Keratinocyte (primary cell): ENCODE measurements around the gene ASIC2. TPM values are rescaled to one million over a fixed set of nuclear protein-coding genes. Genes with fewer than 3 reads are reported as not detected.

Experiments used
- DNase-seq: peaks from one replicate; pipeline ENCODE4 v3.0.0-alpha.2; 2011; ENCODE audit warnings: low read depth, missing footprints, low spot score
- FAIRE-seq: peaks from 2 replicates; lab custom pipeline; 2011; peaks lifted over from hg19 to GRCh38; lab: Jason Lieb, UNC
- H2AFZ ChIP-seq: 2 replicates; pipeline ENCODE4 v1.6.0; 2012; ENCODE audit warnings: low read length, control low read depth, inconsistent platforms; ENCODE audit not compliant: control insufficient read depth
- H3K27ac ChIP-seq: 2 replicates; pipeline ENCODE4 v1.5.1; 2011; ENCODE audit warnings: low read length; ENCODE audit not compliant: control insufficient read depth, insufficient read depth
- H3K27me3 ChIP-seq: 3 replicates; pipeline ENCODE4 v1.6.0; 2011; ENCODE audit warnings: low read length; ENCODE audit not compliant: control insufficient read depth, insufficient read depth; ENCODE audit errors: extremely low read depth
- H3K36me3 ChIP-seq, 2 experiments: 2 replicates in 1 of 2; 3 replicates in 1 of 2; pipeline ENCODE4 v1.5.1; 2011; ENCODE audit warnings: low read length in 2 of 2, mild to moderate bottlenecking in 1 of 2; ENCODE audit not compliant: control insufficient read depth in 2 of 2, insufficient read depth in 2 of 2; ENCODE audit errors: extremely low read depth in 1 of 2
- H3K4me1 ChIP-seq: 3 replicates; pipeline ENCODE4 v1.5.1; 2011; ENCODE audit warnings: low read length; ENCODE audit not compliant: control insufficient read depth, insufficient read depth; ENCODE audit errors: extremely low read depth
- H3K4me2 ChIP-seq: 3 replicates; pipeline ENCODE4 v1.6.0; 2011; ENCODE audit warnings: low read depth, low read length; ENCODE audit not compliant: control insufficient read depth, insufficient read depth; ENCODE audit errors: extremely low read depth
- H3K4me3 ChIP-seq, 3 experiments: fragments of 200-600 bp in 1 of 3; sonication (generic) in 1 of 3; 2 replicates in 2 of 3; 3 replicates in 1 of 3; pipeline ENCODE4 v1.5.1; 2011 to 2016; ENCODE audit warnings: low read length in 3 of 3, mild to moderate bottlenecking in 3 of 3, control low read depth in 2 of 3, inconsistent platforms in 1 of 3, low read depth in 1 of 3, mixed read lengths in 1 of 3, mixed run types in 1 of 3, moderate library complexity in 1 of 3; ENCODE audit not compliant: control insufficient read depth in 2 of 3, insufficient read depth in 2 of 3; ENCODE audit errors: extremely low read depth in 1 of 3
- H3K79me2 ChIP-seq: 2 replicates; pipeline ENCODE4 v1.6.0; 2012; ENCODE audit warnings: low read length; ENCODE audit not compliant: control insufficient read depth, insufficient read depth
- H3K9ac ChIP-seq: 3 replicates; pipeline ENCODE4 v1.6.0; 2011; ENCODE audit warnings: low read length; ENCODE audit not compliant: control insufficient read depth, insufficient read depth; ENCODE audit errors: extremely low read depth
- H3K9me1 ChIP-seq: 3 replicates; pipeline ENCODE4 v1.6.0; 2011; ENCODE audit warnings: low read length; ENCODE audit not compliant: control insufficient read depth, insufficient read depth; ENCODE audit errors: extremely low read depth
- H3K9me3 ChIP-seq: 2 replicates; pipeline ENCODE4 v1.5.1; 2012; ENCODE audit warnings: low read depth, low read length; ENCODE audit not compliant: control insufficient read depth
- H4K20me1 ChIP-seq: 3 replicates; pipeline ENCODE4 v1.6.0; 2011; ENCODE audit warnings: low read length; ENCODE audit not compliant: control insufficient read depth, insufficient read depth; ENCODE audit errors: extremely low read depth
- CTCF ChIP-seq, 3 experiments: IDR thresholded peaks in 1 of 3; conservative IDR thresholded peaks in 1 of 3; optimal IDR thresholded peaks in 1 of 3; 2 replicates in 2 of 3; 3 replicates in 1 of 3; pipeline versions ENCODE3 to v1.5.1; 2011; ENCODE audit warnings: low read length in 3 of 3, mild to moderate bottlenecking in 3 of 3, moderate library complexity in 2 of 3, control low read depth in 1 of 3, inconsistent platforms in 1 of 3; ENCODE audit not compliant: insufficient read depth in 2 of 3; ENCODE audit errors: extremely low read depth in 1 of 3
- EZH2 ChIP-seq: IDR thresholded peaks from one replicate; pipeline ENCODE4 v1.6.1; 2012; ENCODE audit warnings: inconsistent platforms, mild to moderate bottlenecking, low read length, moderate library complexity
- dilution Hi-C: fragments of 300-500 bp; cut with MboI; formaldehyde crosslinking; loops from one replicate; pipeline ENCODE4 v1.7.0; 2020; ENCODE audit warnings: low sequenced_read_pairs; ENCODE audit not compliant: extremely low pct_ligation_motif_present
- polyA plus RNA-seq, 5 experiments: library from polyadenylated mRNA; depleted of rRNA in 3 of 5; stranded (reverse) in 3 of 5; stranded (forward) in 1 of 5; unstranded in 1 of 5; fragments of >200 nt; gene quantifications; 1 replicate in 1 of 5; 2 replicates in 3 of 5; 3 replicates in 1 of 5; pipeline versions ENCODE4 v1.2.1 to v1.2.3, GENCODE V29; 2011 to 2012; ENCODE audit warnings: missing spikeins in 2 of 5, low read depth in 1 of 5, low replicate concordance in 1 of 5

Gene ASIC2
- polyA plus RNA-seq, 1 donor (not counting 4 experiments of a cell fraction or from before 2014, with no cell fraction given), result not detected

- H3K9me3 ChIP-seq, result no peaks in the 10 kb centered on the region
- H3K4me2 ChIP-seq, result no peak overlapping the region
- DNase-seq, result no peak
- dilution Hi-C loops, result no loop called here
- H3K4me1 ChIP-seq, result peaks cover 30% of the 10 kb centered on the region
- no peaks in the 10 kb centered on the region for H3K27me3 ChIP-seq
- H2AFZ ChIP-seq, result no peak overlapping the region
- TF ChIP-seq CTCF (optimal IDR thresholded peaks at IDR 0.05 in 1 of 3, IDR thresholded peaks at IDR 0.05 in 1 of 3, conservative IDR thresholded peaks at IDR 0.05 in 1 of 3; ENCODE audit: extremely low read depth in 1 of 3, insufficient read depth in 2 of 3, low read length in 3 of 3) (no peak), EZH2 (no peak)
- no peak overlapping the region for H3K9ac ChIP-seq
- no peak for FAIRE-seq
- H3K4me3 ChIP-seq, result no peak overlapping the region
- H3K36me3 ChIP-seq, result no peaks in the 10 kb centered on the region
- no peaks in the 10 kb centered on the region for H4K20me1 ChIP-seq
- H3K9me1 ChIP-seq, result no peaks in the 10 kb centered on the region
- no peak overlapping the region for H3K27ac ChIP-seq
- H3K79me2 ChIP-seq, result no peaks in the 10 kb centered on the region
Observed at GRCh38 chr17:33116021-33116551, 177.0 kb downstream of the ASIC2 start.

GRCh38 chr17:33115366-33115765 is 177.7 kb downstream of the ASIC2 start:
- Histone ChIP-seq H3K9me3 (no peaks in the 10 kb centered on the region), H3K9me1 (no peaks in the 10 kb centered on the region), H3K27ac (no peak overlapping the region), H3K4me1 (peaks cover 29% of the 10 kb centered on the region), H3K4me3 (no peak overlapping the region), H2AFZ (no peak overlapping the region), H3K36me3 (no peaks in the 10 kb centered on the region), H3K79me2 (no peaks in the 10 kb centered on the region), H3K9ac (no peak overlapping the region), H4K20me1 (no peaks in the 10 kb centered on the region), H3K27me3 (no peaks in the 10 kb centered on the region), H3K4me2 (no peak overlapping the region)
- FAIRE-seq (peak; percentile 92), DNase-seq (no peak)
- dilution Hi-C loops, result no loop called here
- TF ChIP-seq CTCF (optimal IDR thresholded peaks at IDR 0.05 in 1 of 3, IDR thresholded peaks at IDR 0.05 in 1 of 3, conservative IDR thresholded peaks at IDR 0.05 in 1 of 3; ENCODE audit: extremely low read depth in 1 of 3, insufficient read depth in 2 of 3, low read length in 3 of 3) (no peak), EZH2 (no peak)
